ENCODE measurements around the gene IGIP.
"Not testable (repeated sequence)": the region's sequence is repeated elsewhere in the genome, so short reads cannot be mapped to it uniquely, and the experiment has no call there.

IGIP gene

DNA sequence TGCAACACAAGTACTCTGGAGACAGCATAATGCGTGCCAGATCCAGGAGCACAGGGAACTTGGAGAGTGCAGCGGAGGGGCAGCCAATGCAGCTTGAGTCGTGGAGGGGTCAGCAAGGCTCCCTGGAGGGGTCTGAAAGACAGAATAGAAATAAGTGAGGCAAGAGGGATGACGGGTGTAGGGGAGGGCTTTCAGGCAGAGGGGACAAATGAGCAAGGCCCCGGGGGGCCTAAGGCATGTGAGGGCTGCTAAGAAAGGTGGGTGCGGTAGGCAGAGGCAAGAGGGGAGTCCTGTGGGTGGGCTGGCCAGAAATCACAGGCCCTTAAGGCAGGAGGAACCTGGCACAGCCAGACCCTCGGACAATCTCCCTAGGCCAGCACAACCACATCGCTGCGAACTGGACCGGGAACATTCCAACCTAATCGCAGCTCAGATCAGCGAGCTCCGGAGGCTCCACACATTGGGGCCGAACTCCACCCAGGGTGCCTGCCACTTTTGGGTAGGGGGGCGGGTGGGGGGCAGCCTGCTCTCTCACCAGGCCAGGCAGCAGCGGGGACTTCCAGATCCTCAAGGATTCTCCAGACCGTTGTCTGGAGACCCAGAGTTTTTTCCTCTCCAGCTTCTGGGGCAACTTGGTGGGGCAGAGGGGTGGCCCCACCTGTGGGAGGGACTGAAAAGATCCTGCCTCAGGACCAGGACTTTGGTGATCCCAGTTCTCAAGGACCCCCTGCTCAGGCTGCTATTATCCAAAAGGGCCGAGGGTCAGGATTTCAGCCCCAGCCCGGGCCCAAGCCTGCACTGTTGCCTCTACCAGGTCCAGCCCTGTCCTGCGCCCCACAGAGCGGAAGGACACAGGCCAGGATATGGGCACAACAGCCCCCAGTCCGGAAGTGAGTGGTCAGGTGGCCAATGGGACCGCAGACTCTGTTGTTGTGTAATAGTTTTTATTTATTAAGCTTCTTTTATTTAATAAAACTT is 26.6 kb downstream of the IGIP start:
- Histone ChIP-seq H3F3A (ENCODE audit: low read depth) (no peaks in the 10 kb centered on the region), H3K4me3 (ENCODE audit: low read length, poor library complexity, severe bottlenecking) (no peak overlapping the region), H4K20me1 (ENCODE audit: insufficient read depth, low read length, poor library complexity, severe bottlenecking) (no peaks in the 10 kb centered on the region), H3K27me3 (ENCODE audit: insufficient read depth, low read length, poor library complexity, severe bottlenecking) (no peaks in the 10 kb centered on the region), H3K4me1 (ENCODE audit: insufficient read depth, low read length, poor library complexity, severe bottlenecking) (no peaks in the 10 kb centered on the region), H3K4me2 (ENCODE audit: low read depth, low read length, poor library complexity, severe bottlenecking) (no peak overlapping the region), H3K36me3 (ENCODE audit: insufficient read depth, low read length) (no peaks in the 10 kb centered on the region), H3K9ac (ENCODE audit: low read depth, low read length, poor library complexity, severe bottlenecking) (no peak overlapping the region), H3K9me2 (replicated peaks; ENCODE audit: low read depth, low read length) (no peaks in the 10 kb centered on the region), H3K79me2 (ENCODE audit: insufficient read depth, low read length) (no peaks in the 10 kb centered on the region), H3K9me3 (ENCODE audit: insufficient read depth, low read depth, low read length) (no peaks in the 10 kb centered on the region), H2AFZ (ENCODE audit: low read length) (no peak overlapping the region)
- TF ChIP-seq EZH2phosphoT487 (IDR thresholded peaks at IDR 0.05; ENCODE audit: borderline replicate concordance), result no peak
- TF ChIP-seq, protein P1, sequence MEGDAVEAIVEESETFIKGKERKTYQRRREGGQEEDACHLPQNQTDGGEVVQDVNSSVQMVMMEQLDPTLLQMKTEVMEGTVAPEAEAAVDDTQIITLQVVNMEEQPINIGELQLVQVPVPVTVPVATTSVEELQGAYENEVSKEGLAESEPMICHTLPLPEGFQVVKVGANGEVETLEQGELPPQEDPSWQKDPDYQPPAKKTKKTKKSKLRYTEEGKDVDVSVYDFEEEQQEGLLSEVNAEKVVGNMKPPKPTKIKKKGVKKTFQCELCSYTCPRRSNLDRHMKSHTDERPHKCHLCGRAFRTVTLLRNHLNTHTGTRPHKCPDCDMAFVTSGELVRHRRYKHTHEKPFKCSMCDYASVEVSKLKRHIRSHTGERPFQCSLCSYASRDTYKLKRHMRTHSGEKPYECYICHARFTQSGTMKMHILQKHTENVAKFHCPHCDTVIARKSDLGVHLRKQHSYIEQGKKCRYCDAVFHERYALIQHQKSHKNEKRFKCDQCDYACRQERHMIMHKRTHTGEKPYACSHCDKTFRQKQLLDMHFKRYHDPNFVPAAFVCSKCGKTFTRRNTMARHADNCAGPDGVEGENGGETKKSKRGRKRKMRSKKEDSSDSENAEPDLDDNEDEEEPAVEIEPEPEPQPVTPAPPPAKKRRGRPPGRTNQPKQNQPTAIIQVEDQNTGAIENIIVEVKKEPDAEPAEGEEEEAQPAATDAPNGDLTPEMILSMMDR (conservative IDR thresholded peaks at IDR 0.05; ENCODE audit: low read length), result no peak

DNA sequence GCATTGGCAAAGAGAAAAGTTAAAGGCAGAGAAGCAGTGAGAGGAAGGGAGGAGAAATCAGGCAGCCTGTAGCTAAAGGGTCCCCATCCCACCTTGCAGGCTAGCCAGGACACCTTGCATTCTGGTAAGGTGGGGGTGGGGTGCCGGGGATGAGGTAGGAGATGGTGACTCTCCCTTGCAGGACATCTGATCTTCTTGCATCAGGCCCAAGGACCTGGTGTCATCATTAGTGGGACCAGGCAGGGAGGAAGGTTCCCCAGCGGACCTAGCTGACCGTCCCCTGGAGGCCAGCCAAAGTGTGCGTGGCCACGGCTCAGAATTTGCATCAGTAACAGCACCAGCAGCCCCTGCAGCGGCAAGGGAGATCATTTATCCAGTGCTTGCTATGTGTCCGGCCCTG is 27.5 kb downstream of the IGIP start:
- no peak overlapping the region for H3K4me3 ChIP-seq (ENCODE audit: low read length, poor library complexity, severe bottlenecking)
- H3K79me2 ChIP-seq (ENCODE audit: insufficient read depth, low read length), result no peaks in the 10 kb centered on the region
- H3K27me3 ChIP-seq (ENCODE audit: insufficient read depth, low read length, poor library complexity, severe bottlenecking), result no peaks in the 10 kb centered on the region
- no peak overlapping the region for H3K9ac ChIP-seq (ENCODE audit: low read depth, low read length, poor library complexity, severe bottlenecking)
- H3K4me1 ChIP-seq (ENCODE audit: insufficient read depth, low read length, poor library complexity, severe bottlenecking), result no peaks in the 10 kb centered on the region
- TF ChIP-seq, protein P1 (conservative IDR thresholded peaks at IDR 0.05; ENCODE audit: low read length), result no peak
- no peak for TF ChIP-seq EZH2phosphoT487 (IDR thresholded peaks at IDR 0.05; ENCODE audit: borderline replicate concordance)
- no peaks in the 10 kb centered on the region for H3F3A ChIP-seq (ENCODE audit: low read depth)
- H3K9me3 ChIP-seq (ENCODE audit: insufficient read depth, low read depth, low read length), result no peaks in the 10 kb centered on the region
- H3K36me3 ChIP-seq (ENCODE audit: insufficient read depth, low read length), result no peaks in the 10 kb centered on the region
- H3K9me2 ChIP-seq (replicated peaks; ENCODE audit: low read depth, low read length), result no peaks in the 10 kb centered on the region
- H4K20me1 ChIP-seq (ENCODE audit: insufficient read depth, low read length, poor library complexity, severe bottlenecking), result no peaks in the 10 kb centered on the region
- H3K4me2 ChIP-seq (ENCODE audit: low read depth, low read length, poor library complexity, severe bottlenecking), result no peak overlapping the region
- H2AFZ ChIP-seq (ENCODE audit: low read length), result no peak overlapping the region

DNA sequence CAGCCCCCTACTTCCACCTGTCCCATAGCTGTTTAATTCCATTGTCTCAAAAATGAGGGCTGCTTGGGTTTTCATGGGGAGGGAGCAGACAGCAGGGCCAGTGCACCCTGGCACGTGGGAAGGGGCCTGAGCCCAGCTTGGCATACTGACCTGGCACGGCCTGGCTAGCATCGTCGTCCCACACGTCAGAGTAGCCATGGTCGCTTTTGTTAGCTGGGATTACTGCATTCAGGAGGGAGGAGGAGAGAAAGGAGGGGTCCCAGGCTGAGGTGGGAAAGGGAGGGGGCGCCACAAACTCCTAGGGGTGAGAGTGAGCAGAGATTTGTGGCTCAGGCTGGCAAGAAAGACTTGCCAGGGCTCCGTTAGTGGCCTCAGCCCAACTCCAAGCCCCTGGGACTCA is 28.2 kb downstream of the IGIP start:
- no peaks in the 10 kb centered on the region for H3K9me3 ChIP-seq (ENCODE audit: insufficient read depth, low read depth, low read length)
- no peak overlapping the region for H3K4me3 ChIP-seq (ENCODE audit: low read length, poor library complexity, severe bottlenecking)
- TF ChIP-seq, protein P1 (conservative IDR thresholded peaks at IDR 0.05; ENCODE audit: low read length), result no peak
- no peak for TF ChIP-seq EZH2phosphoT487 (IDR thresholded peaks at IDR 0.05; ENCODE audit: borderline replicate concordance)
- H2AFZ ChIP-seq (ENCODE audit: low read length), result no peak overlapping the region
- no peaks in the 10 kb centered on the region for H3K27me3 ChIP-seq (ENCODE audit: insufficient read depth, low read length, poor library complexity, severe bottlenecking)
- no peaks in the 10 kb centered on the region for H3K9me2 ChIP-seq (replicated peaks; ENCODE audit: low read depth, low read length)
- no peaks in the 10 kb centered on the region for H4K20me1 ChIP-seq (ENCODE audit: insufficient read depth, low read length, poor library complexity, severe bottlenecking)
- no peaks in the 10 kb centered on the region for H3K36me3 ChIP-seq (ENCODE audit: insufficient read depth, low read length)
- no peak overlapping the region for H3K9ac ChIP-seq (ENCODE audit: low read depth, low read length, poor library complexity, severe bottlenecking)
- no peaks in the 10 kb centered on the region for H3K4me1 ChIP-seq (ENCODE audit: insufficient read depth, low read length, poor library complexity, severe bottlenecking)
- no peaks in the 10 kb centered on the region for H3F3A ChIP-seq (ENCODE audit: low read depth)
- no peak overlapping the region for H3K4me2 ChIP-seq (ENCODE audit: low read depth, low read length, poor library complexity, severe bottlenecking)
- no peaks in the 10 kb centered on the region for H3K79me2 ChIP-seq (ENCODE audit: insufficient read depth, low read length)

DNA sequence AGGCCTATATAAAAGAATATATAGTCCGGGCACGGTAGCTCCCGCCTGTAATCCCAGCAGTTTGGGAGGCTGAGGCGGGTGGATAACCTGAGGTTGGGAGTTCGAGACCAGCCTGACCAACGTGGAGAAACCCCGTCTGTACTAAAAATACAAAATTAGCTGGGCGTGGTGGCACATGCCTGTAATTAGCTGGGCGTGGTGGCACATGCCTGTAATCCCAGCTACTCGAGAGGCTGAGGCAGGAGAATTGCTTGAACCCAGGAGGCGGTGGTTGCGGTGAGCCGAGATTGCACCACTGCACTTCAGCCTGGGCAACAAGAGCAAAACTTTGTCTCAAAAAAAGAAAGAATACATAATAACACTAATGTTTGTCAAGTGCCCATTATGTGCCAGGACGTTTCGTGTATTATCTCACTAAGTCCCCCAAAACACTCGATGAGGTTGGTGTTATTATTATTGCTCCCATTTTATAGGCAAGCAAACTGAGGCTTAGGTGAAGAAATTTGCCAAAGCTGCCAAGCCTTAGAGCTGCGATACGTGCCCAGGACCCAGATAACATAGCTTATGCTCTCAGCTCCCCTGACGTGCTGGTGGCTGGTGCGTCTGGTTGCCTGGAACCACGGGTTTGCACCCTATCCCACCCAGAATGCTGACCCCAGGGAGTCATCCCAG is 29.1 kb downstream of the IGIP start:
- H3K27me3 ChIP-seq (ENCODE audit: insufficient read depth, low read length, poor library complexity, severe bottlenecking); H3K4me3 ChIP-seq (ENCODE audit: low read length, poor library complexity, severe bottlenecking); H3K9me2 ChIP-seq (replicated peaks; ENCODE audit: low read depth, low read length); H3F3A ChIP-seq (ENCODE audit: low read depth); H3K4me2 ChIP-seq (ENCODE audit: low read depth, low read length, poor library complexity, severe bottlenecking); H2AFZ ChIP-seq (ENCODE audit: low read length); H4K20me1 ChIP-seq (ENCODE audit: insufficient read depth, low read length, poor library complexity, severe bottlenecking); H3K4me1 ChIP-seq (ENCODE audit: insufficient read depth, low read length, poor library complexity, severe bottlenecking); H3K9ac ChIP-seq (ENCODE audit: low read depth, low read length, poor library complexity, severe bottlenecking); H3K79me2 ChIP-seq (ENCODE audit: insufficient read depth, low read length); H3K9me3 ChIP-seq (ENCODE audit: insufficient read depth, low read depth, low read length); H3K36me3 ChIP-seq (ENCODE audit: insufficient read depth, low read length): not testable (repeated sequence)

All from Loucy (cell line).